C4-2B (cell line): ENCODE measurements around the gene DPY19L2.
"Not testable (repeated sequence)": the region's sequence is repeated elsewhere in the genome, so short reads cannot be mapped to it uniquely, and the experiment has no call there.

ENCODE experiments used
- ZFX ChIP-seq: fragments of 450-650 bp; IDR thresholded peaks from 2 replicates; pipeline ENCODE4 v1.6.1; 2017
- TF ChIP-seq, protein P1 (sequence below): fragments of 450-650 bp; conservative IDR thresholded peaks from 2 replicates; pipeline ENCODE4 v1.5.1; 2017; ENCODE audit warnings: mild to moderate bottlenecking

DNA sequence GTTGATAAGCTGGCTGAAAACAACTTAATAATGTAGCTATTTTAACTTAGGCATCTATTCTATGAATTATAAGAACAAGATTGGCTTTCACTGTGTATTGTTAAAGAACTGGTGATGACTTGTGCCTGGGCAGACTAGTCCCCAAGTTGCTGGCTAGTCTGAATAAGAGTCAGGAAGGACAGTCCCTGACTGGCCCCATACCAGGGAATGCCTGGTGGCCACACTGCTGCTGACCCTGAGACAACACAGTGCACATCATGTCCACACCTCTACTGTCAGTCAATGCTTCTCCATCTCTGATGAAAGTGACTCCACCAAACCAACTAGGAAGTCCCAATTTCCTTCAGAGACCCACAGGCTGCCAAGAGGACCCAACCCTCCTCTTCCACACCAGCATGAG is 130.5 kb downstream of the DPY19L2 start:
- TF ChIP-seq, protein P1, sequence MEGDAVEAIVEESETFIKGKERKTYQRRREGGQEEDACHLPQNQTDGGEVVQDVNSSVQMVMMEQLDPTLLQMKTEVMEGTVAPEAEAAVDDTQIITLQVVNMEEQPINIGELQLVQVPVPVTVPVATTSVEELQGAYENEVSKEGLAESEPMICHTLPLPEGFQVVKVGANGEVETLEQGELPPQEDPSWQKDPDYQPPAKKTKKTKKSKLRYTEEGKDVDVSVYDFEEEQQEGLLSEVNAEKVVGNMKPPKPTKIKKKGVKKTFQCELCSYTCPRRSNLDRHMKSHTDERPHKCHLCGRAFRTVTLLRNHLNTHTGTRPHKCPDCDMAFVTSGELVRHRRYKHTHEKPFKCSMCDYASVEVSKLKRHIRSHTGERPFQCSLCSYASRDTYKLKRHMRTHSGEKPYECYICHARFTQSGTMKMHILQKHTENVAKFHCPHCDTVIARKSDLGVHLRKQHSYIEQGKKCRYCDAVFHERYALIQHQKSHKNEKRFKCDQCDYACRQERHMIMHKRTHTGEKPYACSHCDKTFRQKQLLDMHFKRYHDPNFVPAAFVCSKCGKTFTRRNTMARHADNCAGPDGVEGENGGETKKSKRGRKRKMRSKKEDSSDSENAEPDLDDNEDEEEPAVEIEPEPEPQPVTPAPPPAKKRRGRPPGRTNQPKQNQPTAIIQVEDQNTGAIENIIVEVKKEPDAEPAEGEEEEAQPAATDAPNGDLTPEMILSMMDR = not testable (repeated sequence)
- TF ChIP-seq ZFX = not testable (repeated sequence)
